H9 (cell line): Measurements from ENCODE around the gene SLC38A3. TPM values are rescaled to one million over a fixed set of nuclear protein-coding genes. Genes with fewer than 3 reads are reported as not detected.

ENCODE experiments used
- DNase-seq: peaks from one replicate; pipeline ENCODE4 v3.0.0-alpha.2; 2017
- H2AFZ ChIP-seq: one replicate; pipeline ENCODE4 v1.6.1; 2013; ENCODE audit warnings: mild to moderate bottlenecking, low read length, control low read depth, moderate library complexity
- H2AK5ac ChIP-seq: 2 replicates; pipeline ENCODE4 v1.6.1; 2013; ENCODE audit warnings: low read length, control low read depth, mixed read lengths; ENCODE audit not compliant: insufficient read length
- H2BK120ac ChIP-seq: one replicate; pipeline ENCODE4 v1.6.1; 2013; ENCODE audit warnings: low read depth, mild to moderate bottlenecking, low read length, control low read depth, inconsistent platforms; ENCODE audit not compliant: poor library complexity, severe bottlenecking
- H2BK12ac ChIP-seq: 2 replicates; pipeline ENCODE4 v1.6.1; 2013; ENCODE audit warnings: low read length, control low read depth, mixed read lengths, low read depth; ENCODE audit not compliant: insufficient read length
- H2BK15ac ChIP-seq: 2 replicates; pipeline ENCODE4 v1.6.1; 2013; ENCODE audit warnings: low read depth, low read length, control low read depth
- H2BK20ac ChIP-seq: one replicate; pipeline ENCODE4 v1.6.1; 2013; ENCODE audit warnings: low read depth, mild to moderate bottlenecking, low read length, control low read depth, inconsistent platforms; ENCODE audit not compliant: poor library complexity, severe bottlenecking
- H2BK5ac ChIP-seq: 2 replicates; pipeline ENCODE4 v1.6.1; 2013; ENCODE audit warnings: low read length, control low read depth, mixed read lengths; ENCODE audit not compliant: insufficient read length
- H3K14ac ChIP-seq: 2 replicates; pipeline ENCODE4 v1.6.1; 2013; ENCODE audit warnings: low read length, control low read depth; ENCODE audit not compliant: insufficient read depth
- H3K18ac ChIP-seq: 2 replicates; pipeline ENCODE4 v1.6.1; 2013; ENCODE audit warnings: low read depth, mild to moderate bottlenecking, mixed read lengths, low read length, control low read depth; ENCODE audit not compliant: insufficient read length
- H3K23ac ChIP-seq: 2 replicates; pipeline ENCODE4 v1.6.1; 2013; ENCODE audit warnings: low read length, control low read depth, mixed read lengths, low read depth; ENCODE audit not compliant: insufficient read length
- H3K23me2 ChIP-seq: 2 replicates; pipeline ENCODE4 v1.6.1; 2013; ENCODE audit warnings: low read depth, mild to moderate bottlenecking, mixed read lengths, low read length, control low read depth; ENCODE audit not compliant: insufficient read length, poor library complexity, severe bottlenecking
- H3K27ac ChIP-seq: 2 replicates; pipeline ENCODE4 v1.5.1; 2013; ENCODE audit warnings: low read length, control low read depth, mixed read lengths, low read depth; ENCODE audit not compliant: insufficient read length
- H3K27me3 ChIP-seq: 2 replicates; pipeline ENCODE4 v1.6.1; 2013; ENCODE audit warnings: low read length, control low read depth, inconsistent platforms; ENCODE audit not compliant: insufficient read depth
- H3K4ac ChIP-seq: 2 replicates; pipeline ENCODE4 v1.6.1; 2013; ENCODE audit warnings: low read depth, mild to moderate bottlenecking, control low read depth, inconsistent platforms, low read length, moderate library complexity
- H3K4me1 ChIP-seq: 2 replicates; pipeline ENCODE4 v1.6.1; 2013; ENCODE audit warnings: low read length, control low read depth, inconsistent platforms; ENCODE audit not compliant: insufficient read depth
- H3K4me2 ChIP-seq: 2 replicates; pipeline ENCODE4 v1.6.1; 2013; ENCODE audit warnings: low read length, control low read depth, mixed read lengths; ENCODE audit not compliant: insufficient read length, insufficient read depth
- H3K56ac ChIP-seq: 2 replicates; pipeline ENCODE4 v1.6.1; 2013; ENCODE audit warnings: low read depth, mild to moderate bottlenecking, mixed read lengths, low read length, control low read depth; ENCODE audit not compliant: insufficient read length
- H3K79me1 ChIP-seq: 2 replicates; pipeline ENCODE4 v1.6.1; 2013; ENCODE audit warnings: low read depth, mild to moderate bottlenecking, moderate library complexity, low read length, control low read depth, inconsistent platforms; ENCODE audit not compliant: insufficient read depth, poor library complexity, severe bottlenecking
- H3K79me2 ChIP-seq: 2 replicates; pipeline ENCODE4 v1.6.1; 2013; ENCODE audit warnings: low read length, control low read depth, inconsistent platforms; ENCODE audit not compliant: insufficient read depth
- H3K9ac ChIP-seq: 2 replicates; pipeline ENCODE4 v1.6.1; 2013; ENCODE audit warnings: low read length, control low read depth, mixed read lengths; ENCODE audit not compliant: insufficient read length; ENCODE audit errors: extremely low read depth
- H3K9me3 ChIP-seq: one replicate; pipeline ENCODE4 v1.6.1; 2013; ENCODE audit warnings: low read depth, low read length, inconsistent platforms; ENCODE audit not compliant: control insufficient read depth
- H3T11ph ChIP-seq: one replicate; pipeline ENCODE4 v1.6.1; 2013; ENCODE audit warnings: mild to moderate bottlenecking, low read length, control low read depth, inconsistent platforms
- H4K20me1 ChIP-seq: one replicate; pipeline ENCODE4 v1.6.1; 2013; ENCODE audit not compliant: control insufficient read depth, insufficient read length, insufficient read depth
- H4K5ac ChIP-seq: 2 replicates; pipeline ENCODE4 v1.6.1; 2013; ENCODE audit warnings: low read depth, mild to moderate bottlenecking, mixed read lengths, low read length, control low read depth; ENCODE audit not compliant: insufficient read length
- H4K8ac ChIP-seq: replicated peaks from 2 replicates; pipeline ENCODE4 v1.6.1; 2013; ENCODE audit warnings: low read length, control low read depth, mixed read lengths, low read depth; ENCODE audit not compliant: insufficient read length
- H4K91ac ChIP-seq: 2 replicates; pipeline ENCODE4 v1.6.1; 2013; ENCODE audit warnings: low read depth, mild to moderate bottlenecking, moderate library complexity, mixed read lengths, low read length, control low read depth; ENCODE audit not compliant: insufficient read length
- H3K27ac Mint-ChIP-seq, 3 experiments: 2 replicates in 2 of 3; 3 replicates in 1 of 3; pipeline ENCODE4 v1.8.0; 2020 to 2021; ENCODE audit warnings: mixed read lengths in 3 of 3, mild to moderate bottlenecking in 1 of 3, moderate library complexity in 1 of 3
- H3K27me3 Mint-ChIP-seq: 2 replicates; pipeline ENCODE4 v1.8.0; 2021; ENCODE audit warnings: low read depth, mild to moderate bottlenecking, moderate library complexity, mixed read lengths
- H3K36me3 Mint-ChIP-seq, 3 experiments: 2 replicates in 2 of 3; 3 replicates in 1 of 3; pipeline ENCODE4 v1.8.0; 2020 to 2021; ENCODE audit warnings: low read depth in 3 of 3, mixed read lengths in 3 of 3; ENCODE audit not compliant: insufficient read depth in 1 of 3
- H3K4me1 Mint-ChIP-seq, 2 experiments: 2 replicates each; pipeline ENCODE4 v1.8.0; 2020; ENCODE audit warnings: mixed read lengths in 2 of 2
- H3K4me3 Mint-ChIP-seq, 2 experiments: 2 replicates in 1 of 2; 3 replicates in 1 of 2; pipeline ENCODE4 v1.8.0; 2020 to 2021; ENCODE audit warnings: mild to moderate bottlenecking in 2 of 2, mixed read lengths in 2 of 2, moderate library complexity in 1 of 2
- H3K9me3 Mint-ChIP-seq, 2 experiments: 2 replicates in 1 of 2; 3 replicates in 1 of 2; pipeline ENCODE4 v1.8.0; 2020; ENCODE audit warnings: mild to moderate bottlenecking in 2 of 2, mixed read lengths in 2 of 2, moderate library complexity in 1 of 2
- WGBS: extraction: QIAGEN DNeasy Blood & Tissue Kit; methylation state at CpG from one replicate; pipeline ENCODE4 v1.1.7; 2013; ENCODE audit warnings: missing lambda C conversion rate, low lambda C conversion rate, mixed read lengths; ENCODE audit not compliant: insufficient read length; ENCODE audit errors: extremely low coverage; 5-methylcytosine and 5-hydroxymethylcytosine counted together
- total RNA-seq: library from RNA; stranded (reverse); gene quantifications from 2 replicates; pipeline ENCODE4 v1.2.1, GENCODE V29; 2021
- TF ChIP-seq, protein P1 (sequence below): fragments of 200-600 bp; sonication (generic); conservative IDR thresholded peaks from 3 replicates; pipeline ENCODE4 v1.8.0; 2021; ENCODE audit warnings: antibody characterized with exemption, mild to moderate bottlenecking

SLC38A3 gene
- total RNA-seq, 1 experiment from 2014 or later = 1.4 TPM

DNA sequence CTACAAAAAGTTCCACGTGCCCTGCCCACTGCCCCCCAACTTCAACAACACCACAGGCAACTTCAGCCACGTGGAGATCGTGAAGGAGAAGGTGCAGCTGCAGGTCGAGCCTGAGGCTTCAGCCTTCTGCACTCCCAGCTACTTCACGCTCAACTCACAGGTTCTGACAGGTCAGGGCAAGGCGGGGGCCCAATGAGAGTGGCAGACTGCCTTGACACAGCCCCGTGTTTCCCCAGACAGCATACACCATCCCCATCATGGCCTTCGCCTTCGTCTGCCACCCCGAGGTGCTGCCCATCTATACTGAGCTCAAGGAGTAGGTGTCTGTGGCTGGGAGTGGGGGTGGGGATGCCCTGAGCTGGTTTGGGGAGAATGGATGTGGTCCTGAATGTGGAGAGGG lies 12.6 kb downstream of the SLC38A3 start:
- no peak overlapping the region for H3K9ac ChIP-seq
- H3K27me3 Mint-ChIP-seq = peaks cover 7% of the 10 kb centered on the region
- H4K5ac ChIP-seq = no peak overlapping the region
- no peaks in the 10 kb centered on the region for H3K4me1 Mint-ChIP-seq
- no peak overlapping the region for H3K4me3 Mint-ChIP-seq
- H3K18ac ChIP-seq = no peak overlapping the region
- TF ChIP-seq, protein P1, sequence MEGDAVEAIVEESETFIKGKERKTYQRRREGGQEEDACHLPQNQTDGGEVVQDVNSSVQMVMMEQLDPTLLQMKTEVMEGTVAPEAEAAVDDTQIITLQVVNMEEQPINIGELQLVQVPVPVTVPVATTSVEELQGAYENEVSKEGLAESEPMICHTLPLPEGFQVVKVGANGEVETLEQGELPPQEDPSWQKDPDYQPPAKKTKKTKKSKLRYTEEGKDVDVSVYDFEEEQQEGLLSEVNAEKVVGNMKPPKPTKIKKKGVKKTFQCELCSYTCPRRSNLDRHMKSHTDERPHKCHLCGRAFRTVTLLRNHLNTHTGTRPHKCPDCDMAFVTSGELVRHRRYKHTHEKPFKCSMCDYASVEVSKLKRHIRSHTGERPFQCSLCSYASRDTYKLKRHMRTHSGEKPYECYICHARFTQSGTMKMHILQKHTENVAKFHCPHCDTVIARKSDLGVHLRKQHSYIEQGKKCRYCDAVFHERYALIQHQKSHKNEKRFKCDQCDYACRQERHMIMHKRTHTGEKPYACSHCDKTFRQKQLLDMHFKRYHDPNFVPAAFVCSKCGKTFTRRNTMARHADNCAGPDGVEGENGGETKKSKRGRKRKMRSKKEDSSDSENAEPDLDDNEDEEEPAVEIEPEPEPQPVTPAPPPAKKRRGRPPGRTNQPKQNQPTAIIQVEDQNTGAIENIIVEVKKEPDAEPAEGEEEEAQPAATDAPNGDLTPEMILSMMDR = no peak
- no peak overlapping the region for H3K4me2 ChIP-seq
- H3K56ac ChIP-seq = no peak overlapping the region
- H3K14ac ChIP-seq = no peak overlapping the region
- no peaks in the 10 kb centered on the region for H3K79me2 ChIP-seq
- H2BK5ac ChIP-seq = no peak overlapping the region
- no peak overlapping the region for H2BK15ac ChIP-seq
- no peaks in the 10 kb centered on the region for H3K23me2 ChIP-seq
- H4K91ac ChIP-seq = no peak overlapping the region
- no peak overlapping the region for H3K27ac ChIP-seq
- no peak overlapping the region for H2BK120ac ChIP-seq
- H4K8ac ChIP-seq = no peak overlapping the region
- no peak overlapping the region for H3T11ph ChIP-seq
- no peak overlapping the region for H2BK20ac ChIP-seq
- no peak overlapping the region for H2AFZ ChIP-seq
- H3K27me3 ChIP-seq = no peaks in the 10 kb centered on the region
- H3K4me1 ChIP-seq = no peaks in the 10 kb centered on the region
- WGBS = no CpG with 5 or more reads among the region's 10 CpGs
- H3K9me3 ChIP-seq = no peaks in the 10 kb centered on the region
- no peak overlapping the region for H3K4ac ChIP-seq
- H3K36me3 Mint-ChIP-seq = no peaks in the 10 kb centered on the region
- no peak overlapping the region for H3K23ac ChIP-seq
- H4K20me1 ChIP-seq = no peaks in the 10 kb centered on the region
- no peaks in the 10 kb centered on the region for H3K79me1 ChIP-seq
- no peak overlapping the region for H2BK12ac ChIP-seq
- no peak overlapping the region for H2AK5ac ChIP-seq
- no peaks in the 10 kb centered on the region for H3K9me3 Mint-ChIP-seq
- no peak for DNase-seq
- H3K27ac Mint-ChIP-seq = no peak overlapping the region; a peak in 2 of 7 replicates
